GM18511 (cell line): ENCODE results near the gene PRKD1.

Source experiments
- ATAC-seq: cut with Tn5 transposase; IDR thresholded peaks from one replicate; pipeline ENCODE4 v1.9.1; 2021; ENCODE audit warnings: mild to moderate bottlenecking, moderate library complexity; ENCODE audit not compliant: unreplicated experiment

PRKD1 gene

GRCh38 chr14:29684926-29685325, 242.7 kb downstream of the PRKD1 start:
- ATAC-seq: no peak

- no peak for ATAC-seq
These were observed 244.9 kb downstream of the PRKD1 start for GRCh38 chr14:29682789-29683188.

- ATAC-seq: no peak
These were observed 246.3 kb downstream of the PRKD1 start for GRCh38 chr14:29681316-29681715.

GRCh38 chr14:29674566-29675285, 252.9 kb downstream of the PRKD1 start:
- no peak for ATAC-seq

- ATAC-seq: no peak
These were observed 254.8 kb downstream of the PRKD1 start for GRCh38 chr14:29672831-29673230.

- ATAC-seq: no peak
These were observed 256.6 kb downstream of the PRKD1 start for GRCh38 chr14:29671034-29671433.

- no peak for ATAC-seq
These were observed 259.4 kb downstream of the PRKD1 start for GRCh38 chr14:29668201-29668600.

- no peak for ATAC-seq
These were observed 263.1 kb downstream of the PRKD1 start for GRCh38 chr14:29664515-29664914.

- ATAC-seq: no peak
These were observed 264.3 kb downstream of the PRKD1 start for GRCh38 chr14:29663281-29663801.

- no peak for ATAC-seq
These were observed 272.6 kb downstream of the PRKD1 start for GRCh38 chr14:29654901-29655550.

- ATAC-seq: no peak
These were observed 274.3 kb downstream of the PRKD1 start for GRCh38 chr14:29653303-29653702.

GRCh38 chr14:29652571-29652970, 275.1 kb downstream of the PRKD1 start:
- ATAC-seq: no peak

GRCh38 chr14:29650554-29651269, 276.9 kb downstream of the PRKD1 start:
- no peak for ATAC-seq

- ATAC-seq: no peak
These were observed 278.5 kb downstream of the PRKD1 start for GRCh38 chr14:29649170-29649569.

GRCh38 chr14:29648045-29648444, 279.6 kb downstream of the PRKD1 start:
- no peak for ATAC-seq

GRCh38 chr14:29645117-29645516, 282.5 kb downstream of the PRKD1 start:
- no peak for ATAC-seq

- no peak for ATAC-seq
These were observed 284.0 kb downstream of the PRKD1 start for GRCh38 chr14:29643433-29644211.

- ATAC-seq: no peak
These were observed 290.2 kb downstream of the PRKD1 start for GRCh38 chr14:29637411-29637810.

GRCh38 chr14:29636870-29637269, 290.8 kb downstream of the PRKD1 start:
- ATAC-seq: no peak

- no peak for ATAC-seq
These were observed 297.0 kb downstream of the PRKD1 start for GRCh38 chr14:29630566-29631160.

GRCh38 chr14:29629839-29630238, 297.8 kb downstream of the PRKD1 start:
- no peak for ATAC-seq
